Measurements from ENCODE around the gene LRRC8D. TPM values are rescaled to one million over a fixed set of nuclear protein-coding genes. Genes with fewer than 3 reads are reported as not detected.

The LRRC8D gene
- total and polyA plus RNA-seq, 9 of the 15 experiments (the other 6 are each of a cell fraction or from before 2014, with no cell fraction given): 3.4 to 53.9 (median 15.9) TPM

GRCh38 chr1:89780721-89781120, 40.1 kb upstream of the LRRC8D start:
- H3K9me3 ChIP-seq (replicated peaks; ENCODE audit: control insufficient read depth, insufficient read depth, low read depth, low read length): no peaks in the 10 kb centered on the region
- ATAC-seq (peak; percentile 74), FAIRE-seq (no peak), DNase-seq (ENCODE audit: extremely low read depth in 1 of 4, low spot score in 3 of 4) (peak in 1 of 4 experiments; percentile 36)
- in situ Hi-C loops (cut with MboI) (no loop called here), intact Hi-C loops (cut with micrococcal nuclease) (no loop called here)
- no peak overlapping the region for H3K9ac ChIP-seq (ENCODE audit: insufficient read depth in 1 of 2, low read depth in 2 of 2, low read length in 2 of 2)
- no peaks in the 10 kb centered on the region for H3K79me2 ChIP-seq (ENCODE audit: control insufficient read depth, insufficient read depth, low read length)
- H3K27ac ChIP-seq (ENCODE audit: extremely low read depth, low read depth, low read length): no peak overlapping the region
- 7% methylated on average over 2 of the region's 2 CpGs for WGBS (ENCODE audit: insufficient coverage, low coverage, missing lambda C conversion rate)
- no peaks in the 10 kb centered on the region; a peak in 1 of 5 replicates for H3K4me1 ChIP-seq (replicated peaks in 1 of 2; ENCODE audit: control insufficient read depth in 2 of 2, insufficient read depth in 2 of 2, low read length in 2 of 2)
- no peaks in the 10 kb centered on the region for H3K36me3 ChIP-seq (ENCODE audit: control insufficient read depth, insufficient read depth, low read length)
- no peak overlapping the region for H2AFZ ChIP-seq (ENCODE audit: low read depth, low read length)
- no peak overlapping the region for H3K4me3 ChIP-seq
- no peak overlapping the region for H3K4me2 ChIP-seq (ENCODE audit: insufficient read depth, low read length)
- no peaks in the 10 kb centered on the region for H4K20me1 ChIP-seq (replicated peaks; ENCODE audit: control insufficient read depth, insufficient read depth, low read length)
- POLR2A ChIA-PET: no interaction called here
- H3K9me1 ChIP-seq (ENCODE audit: control insufficient read depth, insufficient read depth, low read length): no peaks in the 10 kb centered on the region
- CTCF ChIA-PET (ENCODE audit: low intra/inter-chr PET ratio): interaction anchor here (0.6 to 1.5 kb wide), 3 partner anchors 13 to 333 kb away, joined by 3 to 8 read pairs (median 4); no protein-coding TSS in a partner anchor
- H3K27me3 ChIP-seq (ENCODE audit: control insufficient read depth in 2 of 2, insufficient read depth in 2 of 2, low read length in 2 of 2): no peaks in the 10 kb centered on the region
- no TSS peak for BruUV-seq (replicated peaks)
- TF ChIP-seq MCM5 (IDR thresholded peaks at IDR 0.05; ENCODE audit: low read depth): no peak
- TF ChIP-seq, protein P1, sequence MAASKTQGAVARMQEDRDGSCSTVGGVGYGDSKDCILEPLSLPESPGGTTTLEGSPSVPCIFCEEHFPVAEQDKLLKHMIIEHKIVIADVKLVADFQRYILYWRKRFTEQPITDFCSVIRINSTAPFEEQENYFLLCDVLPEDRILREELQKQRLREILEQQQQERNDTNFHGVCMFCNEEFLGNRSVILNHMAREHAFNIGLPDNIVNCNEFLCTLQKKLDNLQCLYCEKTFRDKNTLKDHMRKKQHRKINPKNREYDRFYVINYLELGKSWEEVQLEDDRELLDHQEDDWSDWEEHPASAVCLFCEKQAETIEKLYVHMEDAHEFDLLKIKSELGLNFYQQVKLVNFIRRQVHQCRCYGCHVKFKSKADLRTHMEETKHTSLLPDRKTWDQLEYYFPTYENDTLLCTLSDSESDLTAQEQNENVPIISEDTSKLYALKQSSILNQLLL (CRISPR knock-in tag; IDR thresholded peaks at IDR 0.05; ENCODE audit: borderline replicate concordance): no peak
- TF ChIP-seq ZNF232 (CRISPR knock-in tag; IDR thresholded peaks at IDR 0.05): no peak
- no peak for TF ChIP-seq ZNF24 (IDR thresholded peaks at IDR 0.05)
- no peak for TF ChIP-seq RHOXF2B (CRISPR knock-in tag; conservative IDR thresholded peaks at IDR 0.05)
- TF ChIP-seq E2F6 (IDR thresholded peaks at IDR 0.05; ENCODE audit: borderline replicate concordance in 1 of 2, extremely low read depth in 1 of 2, insufficient read depth in 1 of 2, insufficient read length in 1 of 2, low read depth in 1 of 2, low read length in 1 of 2, poor library complexity in 1 of 2, severe bottlenecking in 1 of 2): no peak
- TF ChIP-seq ZNF354B (CRISPR knock-in tag; IDR thresholded peaks at IDR 0.05): no peak
- TF ChIP-seq ZNF384 (IDR thresholded peaks at IDR 0.05; ENCODE audit: low read depth, low read length): peak; percentile 94
- no peak for TF ChIP-seq ETS2 (tag; IDR thresholded peaks at IDR 0.05; ENCODE audit: borderline replicate concordance, poor library complexity, severe bottlenecking)
- no peak for TF ChIP-seq NR2F6 (CRISPR knock-in tag; IDR thresholded peaks at IDR 0.05)
- no peak for TF ChIP-seq MEF2A (IDR thresholded peaks at IDR 0.05; ENCODE audit: control insufficient read depth, low read depth, low read length)
- TF ChIP-seq, protein P2, sequence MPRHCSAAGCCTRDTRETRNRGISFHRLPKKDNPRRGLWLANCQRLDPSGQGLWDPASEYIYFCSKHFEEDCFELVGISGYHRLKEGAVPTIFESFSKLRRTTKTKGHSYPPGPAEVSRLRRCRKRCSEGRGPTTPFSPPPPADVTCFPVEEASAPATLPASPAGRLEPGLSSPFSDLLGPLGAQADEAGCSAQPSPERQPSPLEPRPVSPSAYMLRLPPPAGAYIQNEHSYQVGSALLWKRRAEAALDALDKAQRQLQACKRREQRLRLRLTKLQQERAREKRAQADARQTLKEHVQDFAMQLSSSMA (CRISPR knock-in tag; IDR thresholded peaks at IDR 0.05): no peak
- no peak for TF ChIP-seq JUND (IDR thresholded peaks at IDR 0.05; ENCODE audit: borderline replicate concordance, low read depth, low read length)
- no peak for TF ChIP-seq JUND (tag; IDR thresholded peaks at IDR 0.05; ENCODE audit: borderline replicate concordance, low read depth, low read length)
- TF ChIP-seq HMG20B (CRISPR knock-in tag; IDR thresholded peaks at IDR 0.05): no peak
- no peak for TF ChIP-seq CSDE1 (IDR thresholded peaks at IDR 0.05)
- TF ChIP-seq PBX2 (CRISPR knock-in tag; IDR thresholded peaks at IDR 0.05; ENCODE audit: low read depth): no peak
- TF ChIP-seq PBX2 (tag; conservative IDR thresholded peaks at IDR 0.05; ENCODE audit: low read depth): peak; percentile 54
- no peak for TF ChIP-seq HDAC8 (tag; IDR thresholded peaks at IDR 0.05)
- TF ChIP-seq BCOR (IDR thresholded peaks at IDR 0.05): no peak
